ENCODE data around the gene DDX51.

- TF ChIP-seq SIN3A (IDR thresholded peaks at IDR 0.05; ENCODE audit: borderline replicate concordance, insufficient read depth, low read length) (no peak), TAF1 (IDR thresholded peaks at IDR 0.05; ENCODE audit: borderline replicate concordance, insufficient read depth, low read length) (no peak), REST (IDR thresholded peaks at IDR 0.05; ENCODE audit: insufficient read depth in 1 of 2, low read depth in 2 of 2, low read length in 2 of 2) (no peak), POLR2AphosphoS5 (IDR thresholded peaks at IDR 0.05; ENCODE audit: low read depth, low read length) (no peak), FOXP2 (optimal IDR thresholded peaks at IDR 0.05; ENCODE audit: borderline replicate concordance, extremely low read depth, extremely low read length, insufficient read depth) (no peak)
These were observed 13.4 kb downstream of the DDX51 start for GRCh38 chr12:132130690-132131089.

All from PFSK-1 (cell line).